HepG2 (cell line): ENCODE measurements around the gene HSPA1L. TPM values are rescaled to one million over a fixed set of nuclear protein-coding genes. Genes with fewer than 3 reads are reported as not detected.

ENCODE experiments used
- ADNP ChIP-seq: sonication (generic); formaldehyde crosslinking; IDR thresholded peaks from 2 replicates; pipeline ENCODE4 v1.4.0; 2020; ENCODE audit warnings: missing genetic modification reagents
- BORCS8-MEF2B ChIP-seq: sonication (generic); formaldehyde crosslinking; IDR thresholded peaks from 2 replicates; pipeline ENCODE4 v1.8.0; 2022; ENCODE audit warnings: mild to moderate bottlenecking, missing genetic modification reagents
- CENPBD1 ChIP-seq: sonication (generic); formaldehyde crosslinking; IDR thresholded peaks from 2 replicates; pipeline ENCODE4 v1.8.0; 2022; ENCODE audit warnings: missing genetic modification reagents, low read depth, mild to moderate bottlenecking, borderline replicate concordance
- CENPT ChIP-seq: sonication (generic); formaldehyde crosslinking; IDR thresholded peaks from 2 replicates; pipeline ENCODE4 v1.8.0; 2022; ENCODE audit warnings: low read depth, mild to moderate bottlenecking, moderate library complexity, missing genetic modification reagents
- HMG20A ChIP-seq: IDR thresholded peaks from 2 replicates; pipeline ENCODE4 v1.6.1; 2016; ENCODE audit warnings: borderline replicate concordance
- HOXA3 ChIP-seq: sonication (generic); formaldehyde crosslinking; IDR thresholded peaks from 2 replicates; pipeline ENCODE4 v1.5.0; 2020; ENCODE audit warnings: missing genetic modification reagents
- JUN ChIP-seq: sonication (generic); formaldehyde crosslinking; IDR thresholded peaks from 2 replicates; pipeline ENCODE4 v1.4.0; 2020; ENCODE audit warnings: mild to moderate bottlenecking, missing genetic modification reagents
- KDM4B ChIP-seq: sonication (generic); formaldehyde crosslinking; IDR thresholded peaks from 2 replicates; pipeline ENCODE4 v1.4.0; 2020; ENCODE audit warnings: missing genetic modification reagents
- KLF12 ChIP-seq: sonication (generic); formaldehyde crosslinking; IDR thresholded peaks from 2 replicates; pipeline ENCODE4 v1.4.0; 2020; ENCODE audit warnings: missing genetic modification reagents, borderline replicate concordance
- MEF2D ChIP-seq: sonication (generic); formaldehyde crosslinking; IDR thresholded peaks from 2 replicates; pipeline ENCODE4 v1.5.1; 2020; ENCODE audit warnings: mild to moderate bottlenecking, missing genetic modification reagents
- MTA1 ChIP-seq: sonication (generic); formaldehyde crosslinking; IDR thresholded peaks from 2 replicates; pipeline ENCODE4 v1.4.0; 2020; ENCODE audit warnings: missing genetic modification reagents, mild to moderate bottlenecking, borderline replicate concordance
- NCOR1 ChIP-seq: fragments of 200-600 bp; sonication (generic); IDR thresholded peaks from 2 replicates; pipeline ENCODE4 v1.7.0; 2017; ENCODE audit warnings: antibody characterized with exemption, low read length, borderline replicate concordance
- POLR2AphosphoS5 ChIP-seq: IDR thresholded peaks from 2 replicates; pipeline ENCODE4 v1.6.1; 2012; ENCODE audit warnings: low read depth, low read length
- RORA ChIP-seq: sonication (generic); formaldehyde crosslinking; IDR thresholded peaks from 2 replicates; pipeline ENCODE4 v1.5.0; 2020; ENCODE audit warnings: mild to moderate bottlenecking, missing genetic modification reagents, moderate library complexity
- SALL2 ChIP-seq: sonication (generic); formaldehyde crosslinking; IDR thresholded peaks from 2 replicates; pipeline ENCODE4 v1.8.1; 2023; ENCODE audit warnings: mild to moderate bottlenecking, missing genetic modification reagents, inconsistent platforms
- ZBTB21 ChIP-seq: sonication (generic); formaldehyde crosslinking; IDR thresholded peaks from 2 replicates; pipeline ENCODE4 v1.4.0; 2020; ENCODE audit warnings: missing genetic modification reagents
- ZFP36 ChIP-seq: fragments of 150-350 bp; IDR thresholded peaks from 2 replicates; pipeline ENCODE4 v1.6.1; 2018; ENCODE audit warnings: borderline replicate concordance, low read length, low read depth; ENCODE audit not compliant: partially characterized antibody
- ZFP41 ChIP-seq: sonication (generic); formaldehyde crosslinking; IDR thresholded peaks from 2 replicates; pipeline ENCODE4 v1.4.0; 2020; ENCODE audit warnings: mild to moderate bottlenecking, missing genetic modification reagents, borderline replicate concordance
- ZNF367 ChIP-seq: sonication (generic); formaldehyde crosslinking; IDR thresholded peaks from 2 replicates; pipeline ENCODE4 v1.4.0; 2020; ENCODE audit warnings: missing genetic modification reagents, borderline replicate concordance
- ZNF501 ChIP-seq: sonication (generic); formaldehyde crosslinking; IDR thresholded peaks from 2 replicates; pipeline ENCODE4 v1.5.1; 2020; ENCODE audit warnings: mild to moderate bottlenecking, moderate library complexity, missing genetic modification reagents
- ZNF572 ChIP-seq: sonication (generic); formaldehyde crosslinking; IDR thresholded peaks from 2 replicates; pipeline ENCODE4 v1.5.1; 2020; ENCODE audit warnings: mild to moderate bottlenecking, missing genetic modification reagents
- ZNF598 ChIP-seq: sonication (generic); formaldehyde crosslinking; IDR thresholded peaks from 2 replicates; pipeline ENCODE4 v1.5.1; 2020; ENCODE audit warnings: mild to moderate bottlenecking, missing genetic modification reagents, borderline replicate concordance
- ZNF670 ChIP-seq: sonication (generic); formaldehyde crosslinking; IDR thresholded peaks from 2 replicates; pipeline ENCODE4 v1.8.0; 2022; ENCODE audit warnings: mild to moderate bottlenecking, missing genetic modification reagents, borderline replicate concordance
- ZNF883 ChIP-seq: sonication (generic); formaldehyde crosslinking; IDR thresholded peaks from 2 replicates; pipeline ENCODE4 v1.5.1; 2020; ENCODE audit warnings: mild to moderate bottlenecking, missing genetic modification reagents; ENCODE audit errors: not compliant biosample characterization
- ZSCAN30 ChIP-seq: sonication (generic); formaldehyde crosslinking; IDR thresholded peaks from 2 replicates; pipeline ENCODE4 v1.5.0; 2020; ENCODE audit warnings: mild to moderate bottlenecking, missing genetic modification reagents
- polyA plus RNA-seq, 8 experiments: library from polyadenylated mRNA; depleted of rRNA in 3 of 8; stranded (reverse) in 7 of 8; unstranded in 1 of 8; fragments of >200 nt; fragmentation: Illumina TruSeq in 4 of 8; extraction: Trizol in 4 of 8; gene quantifications; 2 replicates each; pipeline versions ENCODE4 v1.2.1 to v1.2.3, GENCODE V29; 2011 to 2016; ENCODE audit warnings: low read depth in 4 of 8, missing spikeins in 1 of 8, mixed read lengths in 1 of 8; ENCODE audit not compliant: insufficient read depth in 1 of 8
- total RNA-seq, 5 experiments: library from RNA; depleted of rRNA; stranded (reverse); fragments of >200 nt; fragmentation: Illumina TruSeq; extraction: Trizol; gene quantifications; 2 replicates each; pipeline ENCODE4 v1.2.3, GENCODE V29; 2016; ENCODE audit warnings: low read depth in 1 of 5
- TF ChIP-seq, protein P1 (sequence below): sonication (generic); formaldehyde crosslinking; conservative IDR thresholded peaks from 2 replicates; pipeline ENCODE4 v1.4.0; 2020; ENCODE audit warnings: missing genetic modification reagents

Gene HSPA1L
- total and polyA plus RNA-seq, 2 of the 13 experiments (the other 11 are each of a cell fraction or from before 2014, with no cell fraction given), result 0.55 to 1.0 TPM

DNA sequence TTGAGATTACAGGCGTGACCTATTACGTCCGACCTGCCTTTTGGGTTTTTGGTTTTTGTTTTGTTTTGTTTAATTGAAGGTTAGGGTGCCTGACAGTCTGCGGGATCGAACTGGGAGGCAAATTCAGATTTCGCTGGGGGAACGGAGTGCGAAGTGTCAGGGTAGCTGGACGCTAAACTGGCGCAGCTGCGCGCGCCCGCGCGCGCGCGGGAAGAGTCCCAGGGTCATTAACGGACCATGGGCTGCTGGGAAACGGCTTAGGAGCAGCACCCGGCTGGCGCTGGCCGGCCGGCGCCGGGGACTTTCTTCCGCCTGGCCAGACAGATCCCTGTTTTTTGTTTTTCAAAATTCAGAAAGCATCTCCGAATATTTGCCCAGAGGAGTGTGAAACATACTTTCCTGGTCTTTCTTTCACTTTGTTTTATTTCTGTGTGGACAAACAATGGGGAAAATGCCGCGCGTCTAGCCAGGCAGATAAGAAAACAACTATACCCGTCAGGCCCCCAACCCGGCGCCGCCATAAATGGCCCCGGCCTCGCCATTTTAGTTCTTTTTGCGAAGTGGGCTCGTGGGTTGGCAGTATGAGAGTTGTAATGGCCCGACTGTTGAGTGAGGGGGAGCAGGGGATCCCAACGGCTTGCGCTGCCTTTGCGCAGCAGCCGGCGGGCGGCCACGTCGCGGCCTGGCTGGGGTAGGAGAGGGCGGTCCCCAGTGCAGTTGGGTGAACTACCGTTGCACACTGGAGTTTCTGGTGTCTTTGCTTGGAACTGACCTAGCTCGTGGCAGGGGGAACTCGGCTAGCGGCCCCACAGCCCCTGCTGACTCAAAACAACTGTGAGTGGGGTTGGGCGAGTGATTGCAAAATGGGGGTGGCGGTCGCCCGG lies 19.5 kb upstream of the HSPA1L start (continued):
- TF ChIP-seq MTA1 (peak; percentile 71; the same call in 1 of the 2 replicates), ZNF367 (CRISPR knock-in tag) (0 out of 2 replicates have a peak, but pooled peaks have one; percentile 53), ZNF598 (CRISPR knock-in tag) (peak; percentile 86; the same call in 1 of the 2 replicates), ZNF572 (CRISPR knock-in tag) (peak; percentile 90), ZFP36 (no peak), BORCS8-MEF2B (CRISPR knock-in tag) (peak; percentile 91), CENPT (CRISPR knock-in tag) (no peak), CENPBD1 (CRISPR knock-in tag) (0 out of 2 replicates have a peak, but pooled peaks have one; percentile 3), POLR2AphosphoS5 (peak; percentile 99), JUN (peak; percentile 63; the same call in 1 of the 2 replicates), ADNP (CRISPR knock-in tag) (0 out of 2 replicates have a peak, but pooled peaks have one; percentile 45), ZNF501 (peak; percentile 82), ZBTB21 (CRISPR knock-in tag) (no peak; the same call in 1 of the 2 replicates), RORA (no peak), NCOR1 (peak; percentile 58; the same call in 1 of the 2 replicates), SALL2 (CRISPR knock-in tag) (peak; percentile 82), ZSCAN30 (CRISPR knock-in tag) (no peak), HOXA3 (CRISPR knock-in tag) (peak; percentile 84), MEF2D (CRISPR knock-in tag) (no peak; the same call in 1 of the 2 replicates), KDM4B (CRISPR knock-in tag) (0 out of 2 replicates have a peak, but pooled peaks have one; percentile 21), ZFP41 (CRISPR knock-in tag) (peak; percentile 57; the same call in 1 of the 2 replicates), KLF12 (CRISPR knock-in tag) (peak; percentile 92), HMG20A (CRISPR knock-in tag) (peak; percentile 38; the same call in 1 of the 2 replicates), ZNF670 (CRISPR knock-in tag) (0 out of 2 replicates have a peak, but pooled peaks have one; percentile 11), ZNF883 (CRISPR knock-in tag) (peak; percentile 86)
- TF ChIP-seq, protein P1, sequence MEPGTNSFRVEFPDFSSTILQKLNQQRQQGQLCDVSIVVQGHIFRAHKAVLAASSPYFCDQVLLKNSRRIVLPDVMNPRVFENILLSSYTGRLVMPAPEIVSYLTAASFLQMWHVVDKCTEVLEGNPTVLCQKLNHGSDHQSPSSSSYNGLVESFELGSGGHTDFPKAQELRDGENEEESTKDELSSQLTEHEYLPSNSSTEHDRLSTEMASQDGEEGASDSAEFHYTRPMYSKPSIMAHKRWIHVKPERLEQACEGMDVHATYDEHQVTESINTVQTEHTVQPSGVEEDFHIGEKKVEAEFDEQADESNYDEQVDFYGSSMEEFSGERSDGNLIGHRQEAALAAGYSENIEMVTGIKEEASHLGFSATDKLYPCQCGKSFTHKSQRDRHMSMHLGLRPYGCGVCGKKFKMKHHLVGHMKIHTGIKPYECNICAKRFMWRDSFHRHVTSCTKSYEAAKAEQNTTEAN (CRISPR knock-in tag), result peak; percentile 78
